ENCODE results near the gene DNAJC16.

DNA sequence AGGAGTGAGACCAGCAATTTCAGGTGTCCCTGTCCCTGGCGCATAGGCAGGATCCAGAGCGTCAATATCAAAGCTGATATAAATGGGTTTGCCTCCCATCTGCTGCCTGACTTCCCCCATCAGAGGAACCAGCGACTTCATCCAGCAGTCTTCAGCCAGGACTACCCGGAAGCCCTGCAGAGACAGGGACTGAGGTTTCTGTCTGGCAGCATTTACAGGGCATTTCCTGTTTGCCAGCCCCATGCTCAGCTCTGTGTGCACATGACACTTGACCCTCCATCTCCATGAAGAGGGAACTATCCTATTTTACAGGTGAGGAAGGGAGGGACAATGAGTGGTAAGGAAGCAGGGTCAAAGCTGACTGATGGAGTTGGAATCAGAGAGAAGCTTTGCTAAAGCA is 51.0 kb downstream of the DNAJC16 start:
- TF ChIP-seq SP2 (tag by site-specific recombination; IDR thresholded peaks at IDR 0.05) (no peak), ZNF571 (tag by site-specific recombination; IDR thresholded peaks at IDR 0.05) (no peak), ZFP37 (tag by site-specific recombination; IDR thresholded peaks at IDR 0.05) (no peak), ZNF112 (tag by site-specific recombination; IDR thresholded peaks at IDR 0.05) (no peak)
